ENCODE results near the gene NLRX1. TPM values are rescaled to one million over a fixed set of nuclear protein-coding genes. Genes with fewer than 3 reads are reported as not detected.

Gene NLRX1
- total RNA-seq, 1 experiment from 2014 or later: 25.2 TPM

DNA sequence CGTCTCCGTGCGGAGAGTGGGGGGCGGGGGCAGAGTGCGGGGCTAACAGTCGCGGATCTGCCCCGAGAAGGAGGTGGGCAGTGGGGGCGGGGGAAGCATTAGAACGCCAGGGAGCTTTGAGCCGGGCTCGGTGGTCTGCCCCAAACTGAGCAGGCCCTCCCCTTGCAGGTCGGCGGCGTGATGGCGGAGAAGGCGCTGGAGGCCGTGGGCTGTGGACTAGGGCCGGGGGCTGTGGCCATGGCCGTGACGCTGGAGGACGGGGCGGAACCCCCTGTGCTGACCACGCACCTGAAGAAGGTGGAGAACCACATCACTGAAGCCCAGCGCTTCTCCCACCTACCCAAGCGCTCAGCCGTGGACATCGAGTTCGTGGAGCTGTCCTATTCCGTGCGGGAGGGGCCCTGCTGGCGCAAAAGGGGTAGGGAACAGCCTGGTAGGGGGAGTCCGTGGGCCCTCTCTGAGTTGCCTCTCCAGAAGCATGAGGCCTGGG is 18.7 kb upstream of the NLRX1 start:
- BruUV-seq (replicated peaks): no TSS peak
- in situ Hi-C loops (cut with HindIII; ENCODE audit: low pct_unique_long_range_greater_than_20kb, low sequenced_read_pairs) (no loop called here), intact Hi-C loops (cut with micrococcal nuclease; ENCODE audit: unreplicated experiment) (loop anchor here (5.0 kb wide), 1 partner anchor 172 kb away; no protein-coding TSS in a partner anchor)
- Histone ChIP-seq H3K9me3 (ENCODE audit: control insufficient read depth, insufficient read depth, low read depth, low read length) (no peaks in the 10 kb centered on the region), H3K4me1 (ENCODE audit: control insufficient read depth, insufficient read depth, low read length) (peaks cover 5% of the 10 kb centered on the region; the same call in 1 of the 2 replicates), H3K4me3 (ENCODE audit: low read depth in 2 of 2, low read length in 2 of 2) (peak overlapping the region; percentile 63 to 64; a peak in 2 of 4 replicates), H3K27ac (ENCODE audit: low read length) (no peak overlapping the region), H3K36me3 (ENCODE audit: control insufficient read depth, insufficient read depth, low read length) (no peaks in the 10 kb centered on the region), H3K27me3 (ENCODE audit: control insufficient read depth, insufficient read depth, low read length) (no peaks in the 10 kb centered on the region)
- CTCF ChIA-PET: interaction anchor here (1.0 kb wide), 1 partner anchor 40 kb away, joined by 3 read pairs; no protein-coding TSS in a partner anchor
- ATAC-seq (no peak), DNase-seq (ENCODE audit: low read depth, low spot score) (no peak)
- TF ChIP-seq TCF7L2 (IDR thresholded peaks at IDR 0.05; ENCODE audit: low read depth, low read length): no peak
- TF ChIP-seq POLR2AphosphoS5 (IDR thresholded peaks at IDR 0.05; ENCODE audit: low read depth, low read length): no peak
- TF ChIP-seq SIN3A (IDR thresholded peaks at IDR 0.05; ENCODE audit: borderline replicate concordance, insufficient read depth, low read depth, low read length): no peak
- TF ChIP-seq, protein P1, sequence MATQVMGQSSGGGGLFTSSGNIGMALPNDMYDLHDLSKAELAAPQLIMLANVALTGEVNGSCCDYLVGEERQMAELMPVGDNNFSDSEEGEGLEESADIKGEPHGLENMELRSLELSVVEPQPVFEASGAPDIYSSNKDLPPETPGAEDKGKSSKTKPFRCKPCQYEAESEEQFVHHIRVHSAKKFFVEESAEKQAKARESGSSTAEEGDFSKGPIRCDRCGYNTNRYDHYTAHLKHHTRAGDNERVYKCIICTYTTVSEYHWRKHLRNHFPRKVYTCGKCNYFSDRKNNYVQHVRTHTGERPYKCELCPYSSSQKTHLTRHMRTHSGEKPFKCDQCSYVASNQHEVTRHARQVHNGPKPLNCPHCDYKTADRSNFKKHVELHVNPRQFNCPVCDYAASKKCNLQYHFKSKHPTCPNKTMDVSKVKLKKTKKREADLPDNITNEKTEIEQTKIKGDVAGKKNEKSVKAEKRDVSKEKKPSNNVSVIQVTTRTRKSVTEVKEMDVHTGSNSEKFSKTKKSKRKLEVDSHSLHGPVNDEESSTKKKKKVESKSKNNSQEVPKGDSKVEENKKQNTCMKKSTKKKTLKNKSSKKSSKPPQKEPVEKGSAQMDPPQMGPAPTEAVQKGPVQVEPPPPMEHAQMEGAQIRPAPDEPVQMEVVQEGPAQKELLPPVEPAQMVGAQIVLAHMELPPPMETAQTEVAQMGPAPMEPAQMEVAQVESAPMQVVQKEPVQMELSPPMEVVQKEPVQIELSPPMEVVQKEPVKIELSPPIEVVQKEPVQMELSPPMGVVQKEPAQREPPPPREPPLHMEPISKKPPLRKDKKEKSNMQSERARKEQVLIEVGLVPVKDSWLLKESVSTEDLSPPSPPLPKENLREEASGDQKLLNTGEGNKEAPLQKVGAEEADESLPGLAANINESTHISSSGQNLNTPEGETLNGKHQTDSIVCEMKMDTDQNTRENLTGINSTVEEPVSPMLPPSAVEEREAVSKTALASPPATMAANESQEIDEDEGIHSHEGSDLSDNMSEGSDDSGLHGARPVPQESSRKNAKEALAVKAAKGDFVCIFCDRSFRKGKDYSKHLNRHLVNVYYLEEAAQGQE (IDR thresholded peaks at IDR 0.05; ENCODE audit: insufficient read depth in 1 of 2, low read depth in 2 of 2, low read length in 1 of 2): no peak
- TF ChIP-seq, protein P2, sequence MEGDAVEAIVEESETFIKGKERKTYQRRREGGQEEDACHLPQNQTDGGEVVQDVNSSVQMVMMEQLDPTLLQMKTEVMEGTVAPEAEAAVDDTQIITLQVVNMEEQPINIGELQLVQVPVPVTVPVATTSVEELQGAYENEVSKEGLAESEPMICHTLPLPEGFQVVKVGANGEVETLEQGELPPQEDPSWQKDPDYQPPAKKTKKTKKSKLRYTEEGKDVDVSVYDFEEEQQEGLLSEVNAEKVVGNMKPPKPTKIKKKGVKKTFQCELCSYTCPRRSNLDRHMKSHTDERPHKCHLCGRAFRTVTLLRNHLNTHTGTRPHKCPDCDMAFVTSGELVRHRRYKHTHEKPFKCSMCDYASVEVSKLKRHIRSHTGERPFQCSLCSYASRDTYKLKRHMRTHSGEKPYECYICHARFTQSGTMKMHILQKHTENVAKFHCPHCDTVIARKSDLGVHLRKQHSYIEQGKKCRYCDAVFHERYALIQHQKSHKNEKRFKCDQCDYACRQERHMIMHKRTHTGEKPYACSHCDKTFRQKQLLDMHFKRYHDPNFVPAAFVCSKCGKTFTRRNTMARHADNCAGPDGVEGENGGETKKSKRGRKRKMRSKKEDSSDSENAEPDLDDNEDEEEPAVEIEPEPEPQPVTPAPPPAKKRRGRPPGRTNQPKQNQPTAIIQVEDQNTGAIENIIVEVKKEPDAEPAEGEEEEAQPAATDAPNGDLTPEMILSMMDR (IDR thresholded peaks at IDR 0.05): no peak
- POLR2A ChIA-PET: no interaction called here

DNA sequence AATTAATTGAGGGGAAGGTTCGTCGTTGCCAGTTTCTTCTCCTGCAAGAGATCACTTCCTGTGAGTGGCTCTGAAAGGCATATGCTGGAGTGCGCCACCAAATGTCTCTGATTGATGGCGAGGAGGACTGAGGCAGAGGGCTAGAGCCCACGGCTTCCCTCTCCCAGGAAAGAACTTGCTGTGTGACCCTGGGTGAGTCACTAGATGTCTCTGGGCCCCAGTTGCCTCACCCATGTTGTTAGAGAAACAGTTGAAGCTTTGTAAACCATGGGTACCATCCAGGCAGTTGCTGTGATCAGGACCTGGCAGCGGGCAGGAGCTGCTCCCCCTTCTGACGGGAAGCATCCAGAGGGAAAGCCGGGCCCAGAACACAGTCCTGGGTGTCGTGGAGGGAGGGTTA is 16.5 kb upstream of the NLRX1 start:
- Histone ChIP-seq H3K27me3 (ENCODE audit: control insufficient read depth, insufficient read depth, low read length) (no peaks in the 10 kb centered on the region), H3K4me3 (ENCODE audit: low read depth in 2 of 2, low read length in 2 of 2) (no peak overlapping the region), H3K4me1 (ENCODE audit: control insufficient read depth, insufficient read depth, low read length) (peaks cover 5% of the 10 kb centered on the region; the same call in 1 of the 2 replicates), H3K36me3 (ENCODE audit: control insufficient read depth, insufficient read depth, low read length) (no peaks in the 10 kb centered on the region), H3K9me3 (ENCODE audit: control insufficient read depth, insufficient read depth, low read depth, low read length) (no peaks in the 10 kb centered on the region), H3K27ac (ENCODE audit: low read length) (no peak overlapping the region)
- no TSS peak for BruUV-seq (replicated peaks)
- intact Hi-C loops (cut with micrococcal nuclease; ENCODE audit: unreplicated experiment) (no loop called here), in situ Hi-C loops (cut with HindIII; ENCODE audit: low pct_unique_long_range_greater_than_20kb, low sequenced_read_pairs) (no loop called here)
- no peak for DNase-seq (ENCODE audit: low read depth, low spot score)
- TF ChIP-seq TCF7L2 (IDR thresholded peaks at IDR 0.05; ENCODE audit: low read depth, low read length) (no peak), SIN3A (IDR thresholded peaks at IDR 0.05; ENCODE audit: borderline replicate concordance, insufficient read depth, low read depth, low read length) (no peak), POLR2AphosphoS5 (IDR thresholded peaks at IDR 0.05; ENCODE audit: low read depth, low read length) (no peak)
- TF ChIP-seq, protein P2 (IDR thresholded peaks at IDR 0.05): no peak; the same call in 1 of the 2 replicates
- TF ChIP-seq, protein P1 (IDR thresholded peaks at IDR 0.05; ENCODE audit: insufficient read depth in 1 of 2, low read depth in 2 of 2, low read length in 1 of 2): no peak
- ChIA-PET CTCF (interaction anchor here (1.1 kb wide), 2 partner anchors 17 to 18 kb away, joined by 3 read pairs; no protein-coding TSS in a partner anchor), POLR2A (no interaction called here)
- ATAC-seq: no peak

Data from Panc1 (cell line).